HepG2 (cell line): ENCODE results near the gene VPS54.

ENCODE experiments used
- TCF12 ChIP-seq, 2 experiments: fragments of 450-650 bp in 1 of 2; sonication (generic) in 1 of 2; formaldehyde crosslinking in 1 of 2; IDR thresholded peaks; 2 replicates each; pipeline versions ENCODE4 v1.6.1 to v1.8.0; 2017 to 2022; ENCODE audit warnings: antibody characterized with exemption in 1 of 2, mild to moderate bottlenecking in 1 of 2, missing genetic modification reagents in 1 of 2, moderate library complexity in 1 of 2
- ZNF619 ChIP-seq: sonication (generic); formaldehyde crosslinking; IDR thresholded peaks from 2 replicates; pipeline ENCODE4 v1.4.0; 2020; ENCODE audit warnings: mild to moderate bottlenecking, missing genetic modification reagents
- ZNF841 ChIP-seq: sonication (generic); formaldehyde crosslinking; IDR thresholded peaks from 2 replicates; pipeline ENCODE4 v1.8.1; 2023; ENCODE audit warnings: missing genetic modification reagents, borderline replicate concordance

- TF ChIP-seq ZNF841 (CRISPR knock-in tag) (no peak), TCF12 (IDR thresholded peaks at IDR 0.05) (no peak), TCF12 (CRISPR knock-in tag; IDR thresholded peaks at IDR 0.05) (no peak), ZNF619 (CRISPR knock-in tag) (no peak)
These were observed 153.9 kb downstream of the VPS54 start for GRCh38 chr2:63865159-63865799.
